Activated CD8-positive, alpha-beta memory T cell treated with anti-CD3 and anti-CD28 coated beads, Interleukin-2, amount 50 U/mL, for 24 hours (primary cell): Measurements from ENCODE around the gene GMCL1.
"Not testable (repeated sequence)": the region's sequence is repeated elsewhere in the genome, so short reads cannot be mapped to it uniquely, and the experiment has no call there.

Experiments
- DNase-seq: peaks from one replicate; pipeline ENCODE4 v3.0.0-alpha.2; 2020; ENCODE audit errors: extremely low read depth

Gene GMCL1

DNA sequence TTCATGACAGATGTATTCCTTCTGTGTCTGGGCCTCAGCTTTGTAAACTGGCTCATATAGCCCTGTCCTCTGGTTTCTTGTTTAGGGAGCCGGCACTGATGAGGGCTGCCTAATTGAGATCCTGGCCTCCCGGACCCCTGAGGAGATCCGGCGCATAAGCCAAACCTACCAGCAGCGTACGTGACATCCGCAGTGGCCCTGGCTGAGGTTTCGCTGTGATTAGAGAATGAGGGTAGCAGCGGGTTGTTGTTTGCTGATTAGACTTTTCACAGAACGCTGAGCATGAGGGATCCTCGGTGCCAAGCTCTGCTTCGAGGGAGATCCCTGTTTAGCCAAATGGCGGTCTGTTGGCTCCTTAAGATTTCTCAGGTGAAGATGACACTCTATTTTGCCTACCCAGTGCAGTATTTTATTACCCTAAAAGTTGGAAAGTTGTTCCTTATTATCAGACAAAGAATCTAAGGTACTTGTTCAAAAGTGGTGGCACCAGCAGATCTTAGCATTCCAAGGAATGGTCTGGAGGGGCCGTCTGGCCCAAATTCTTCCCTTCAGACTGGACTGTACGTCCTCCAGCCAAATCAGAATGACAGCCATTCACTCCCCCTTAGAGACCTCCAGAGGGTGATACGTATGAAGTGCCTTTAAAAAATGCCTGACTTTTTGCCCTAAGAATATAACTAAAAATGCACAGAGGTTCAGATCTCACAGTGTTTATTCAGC, 21.5 kb upstream of the GMCL1 start:
- no peak for DNase-seq

DNA sequence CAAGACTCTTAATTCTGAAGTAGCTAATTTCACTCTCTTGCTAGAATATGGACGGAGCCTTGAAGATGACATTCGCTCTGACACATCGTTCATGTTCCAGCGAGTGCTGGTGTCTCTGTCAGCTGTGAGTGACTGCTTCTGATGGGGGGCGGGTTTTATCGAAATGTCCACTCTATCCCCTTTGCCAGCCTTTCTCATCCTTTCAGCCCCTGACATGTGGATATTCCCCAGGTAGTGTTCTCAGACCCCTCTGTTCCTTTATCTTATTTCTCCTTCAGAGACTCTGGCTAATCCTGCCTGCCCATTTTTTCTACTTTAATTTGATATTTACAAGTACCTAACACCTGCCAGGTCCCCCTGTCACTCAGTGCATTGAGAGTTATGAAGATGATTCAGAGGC, 18.9 kb upstream of the GMCL1 start:
- DNase-seq = no peak

DNA sequence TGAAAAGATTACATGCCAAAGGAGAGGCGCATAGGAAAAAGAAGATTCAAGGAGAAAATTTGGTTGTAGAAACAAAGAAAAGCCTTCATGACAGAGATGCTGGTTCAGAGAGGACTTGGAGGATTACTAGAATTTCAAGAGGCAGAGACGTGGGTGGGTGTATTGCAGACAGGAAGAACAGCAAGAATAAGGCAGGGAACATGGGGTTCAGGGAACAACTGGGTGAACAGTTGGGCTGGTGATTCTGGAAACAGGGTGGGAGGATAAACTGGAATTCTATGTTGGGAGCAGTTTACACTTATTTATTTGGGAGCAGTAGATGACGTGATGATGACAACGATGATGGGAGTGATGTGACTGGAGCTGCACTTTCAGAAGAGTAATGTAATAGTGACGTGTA, 18.4 kb upstream of the GMCL1 start:
- DNase-seq = no peak

DNA sequence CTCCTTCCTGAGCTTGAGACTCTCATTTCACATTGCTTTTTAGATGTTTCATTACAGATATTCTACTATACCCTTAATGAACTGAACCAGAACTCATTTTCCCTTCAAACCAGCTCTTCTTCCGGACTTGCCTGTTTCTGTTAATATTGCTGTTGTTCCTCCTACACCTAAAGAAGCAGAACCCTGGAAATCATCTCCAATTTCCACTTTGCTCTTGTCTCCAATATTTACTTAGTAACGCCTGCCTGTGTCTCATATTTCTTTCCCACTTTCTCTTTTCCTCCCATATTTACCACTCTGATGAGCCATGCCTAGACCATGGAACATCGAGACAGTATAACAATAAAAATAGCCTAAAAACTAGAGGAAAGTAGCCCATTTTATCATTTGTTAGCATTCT, 17.9 kb upstream of the GMCL1 start:
- no peak for DNase-seq

DNA sequence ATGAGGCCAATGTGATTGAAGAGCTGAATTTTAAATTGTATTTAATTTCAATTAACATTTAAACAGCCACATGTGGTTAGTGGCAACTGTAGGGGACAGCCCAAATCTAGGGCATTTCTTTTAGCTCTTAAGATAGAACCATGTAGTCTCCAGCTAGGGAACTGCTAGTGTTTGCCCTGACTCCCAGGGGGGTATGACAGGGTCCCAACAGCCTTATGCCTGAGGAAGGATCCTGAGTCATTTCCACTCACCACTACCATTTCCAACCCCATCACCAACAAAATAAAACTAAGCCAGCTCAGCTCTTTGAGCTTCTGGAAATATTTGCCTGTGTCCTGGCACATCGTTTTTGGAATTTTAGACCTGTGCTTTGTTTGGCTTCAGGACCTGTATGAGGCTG, 13.7 kb upstream of the GMCL1 start:
- DNase-seq = no peak

GRCh38 chr2:69816923-69817542, 12.4 kb upstream of the GMCL1 start:
- DNase-seq = peak; percentile 60

DNA sequence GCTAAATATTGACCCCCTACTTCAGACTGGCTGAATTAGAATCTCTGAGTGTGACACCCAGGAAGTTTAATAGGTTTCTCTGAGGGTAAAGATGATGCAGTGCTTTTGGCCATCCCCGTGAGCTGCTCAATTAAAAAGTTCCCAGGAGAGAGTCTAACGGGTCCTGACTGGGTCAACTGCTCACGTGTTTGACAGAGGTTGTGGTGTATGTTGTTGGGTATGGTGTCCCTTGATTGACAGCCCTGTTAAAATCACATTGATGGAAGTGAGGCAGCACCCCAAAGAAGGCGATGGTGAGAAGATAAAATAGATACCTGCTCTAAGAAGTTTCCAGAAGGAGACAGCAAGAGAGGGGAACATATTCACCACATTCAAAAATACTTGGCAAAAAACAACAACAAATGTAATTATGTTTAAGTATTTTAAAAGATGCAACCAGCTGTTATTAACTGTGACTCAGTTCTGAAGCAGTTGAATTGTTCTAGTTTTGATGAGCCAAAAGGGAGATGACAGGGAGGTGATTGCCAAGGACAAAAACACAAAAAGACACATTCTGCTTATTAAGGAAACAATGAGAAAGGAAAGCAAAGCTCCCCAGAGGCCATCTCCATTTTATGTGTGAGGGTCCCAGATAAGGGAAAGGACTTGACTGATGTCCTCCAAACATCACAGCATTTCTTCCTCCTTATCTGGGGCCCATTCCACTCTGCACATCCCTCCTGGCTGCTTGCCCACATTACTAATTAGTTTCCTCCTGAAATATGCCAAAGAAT, 11.5 kb upstream of the GMCL1 start:
- no peak for DNase-seq

- no peak for DNase-seq
These were observed 1.5 kb upstream of the GMCL1 start for GRCh38 chr2:69827796-69828540.

GRCh38 chr2:69828938-69829255, 563 bp upstream of the GMCL1 start:
- DNase-seq = no peak

DNA sequence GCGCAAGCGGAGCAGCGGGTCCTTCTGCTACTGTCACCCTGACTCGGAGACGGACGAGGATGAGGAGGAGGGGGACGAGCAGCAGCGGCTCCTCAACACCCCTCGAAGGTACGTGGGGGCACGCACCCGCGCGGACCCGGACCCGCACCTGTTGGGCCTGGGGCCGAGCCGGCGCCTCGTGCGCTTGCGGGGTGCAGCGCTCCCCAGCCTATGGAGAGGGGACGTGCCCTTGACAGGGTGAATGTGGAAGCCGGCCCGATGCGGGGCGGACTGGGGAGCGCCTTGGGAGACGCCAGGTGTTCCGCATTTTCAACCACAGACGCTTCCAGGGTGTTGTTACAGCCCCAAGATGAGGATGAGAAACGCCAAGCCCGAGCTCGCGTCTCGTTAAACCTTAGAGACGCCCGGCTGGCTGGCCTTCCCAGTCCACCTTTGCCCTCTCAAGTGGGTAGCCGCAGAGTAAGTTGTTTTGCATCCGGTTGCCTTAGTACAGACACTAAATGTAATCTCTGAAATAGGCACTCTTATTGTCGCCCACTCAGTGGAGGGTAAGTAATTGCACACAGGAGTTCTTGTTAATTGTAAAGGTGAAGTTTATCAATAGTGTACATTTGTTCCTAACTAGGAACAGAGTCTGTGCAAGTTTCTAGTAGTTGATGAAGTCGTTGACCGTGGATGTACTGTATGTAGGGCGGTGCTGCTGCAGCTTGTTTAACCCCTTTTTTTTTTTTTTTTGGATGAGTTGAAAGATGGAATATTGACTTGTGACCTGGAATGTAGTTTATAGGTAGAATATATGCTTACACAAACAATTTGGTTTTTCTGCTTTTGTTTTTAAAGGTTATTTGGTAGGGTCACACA, 815 bp downstream of the GMCL1 start:
- no peak for DNase-seq

DNA sequence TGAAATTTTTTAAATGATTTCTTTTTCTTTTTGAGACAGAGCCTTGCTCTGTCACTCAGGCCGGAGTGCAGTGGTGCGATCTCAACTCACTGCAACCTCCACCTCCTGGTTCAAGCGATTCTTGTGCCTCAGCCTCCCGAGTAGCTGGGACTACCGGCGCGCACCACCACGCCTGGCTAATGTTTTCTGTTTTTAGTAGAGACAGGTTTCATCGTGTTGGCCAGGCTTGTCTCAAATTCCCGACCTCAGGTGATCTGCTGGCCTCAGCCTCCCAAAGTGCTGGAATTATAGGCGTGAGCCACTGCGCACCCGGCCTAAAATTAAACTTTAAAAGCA, 1.4 kb downstream of the GMCL1 start:
- not testable (repeated sequence) for DNase-seq

GRCh38 chr2:69831354-69831905, 2.0 kb downstream of the GMCL1 start:
- DNase-seq = no peak

- no peak for DNase-seq
These were observed 4.3 kb downstream of the GMCL1 start for GRCh38 chr2:69833752-69834151.

- no peak for DNase-seq
These were observed 6.2 kb downstream of the GMCL1 start for GRCh38 chr2:69835666-69836065.

- no peak for DNase-seq
These were observed 6.9 kb downstream of the GMCL1 start for GRCh38 chr2:69836316-69836715.

DNA sequence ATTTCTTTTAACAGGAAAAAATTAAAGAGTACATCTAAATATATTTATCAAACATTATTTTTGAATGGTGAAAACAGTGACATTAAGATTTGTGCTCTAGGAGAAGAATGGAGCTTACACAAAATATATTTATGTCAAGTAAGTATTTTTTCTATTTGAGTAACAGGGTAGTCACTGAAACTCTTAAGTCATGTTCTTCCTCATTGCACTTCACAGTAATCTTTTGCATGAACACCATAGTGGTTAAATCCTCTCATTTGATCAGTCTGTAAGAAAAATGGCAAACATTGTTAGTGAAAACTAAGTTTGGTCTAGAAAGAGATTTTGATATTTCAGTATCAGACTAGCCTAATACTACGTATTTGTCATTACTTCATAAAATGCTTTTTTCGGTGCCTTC, 8.1 kb downstream of the GMCL1 start:
- no peak for DNase-seq

DNA sequence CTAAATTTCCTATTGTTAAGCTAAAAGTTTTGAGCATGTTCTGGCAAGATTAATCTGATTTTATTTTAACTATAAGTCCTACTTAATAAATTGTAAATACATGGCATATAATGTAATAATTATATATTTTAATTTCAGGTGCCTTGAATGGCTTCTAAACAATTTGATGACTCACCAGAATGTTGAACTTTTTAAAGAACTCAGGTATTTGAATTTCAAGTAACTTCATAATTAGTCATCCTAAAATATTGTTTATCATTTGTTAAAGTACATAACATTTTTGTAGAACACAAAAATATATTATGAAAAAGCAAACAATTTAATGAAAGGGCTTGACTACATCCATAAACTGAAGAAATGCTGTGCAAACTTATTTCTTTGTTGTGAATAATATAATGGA, 14.5 kb downstream of the GMCL1 start:
- DNase-seq = no peak

- DNase-seq = no peak
These were observed 15.1 kb downstream of the GMCL1 start for GRCh38 chr2:69844560-69844959.

DNA sequence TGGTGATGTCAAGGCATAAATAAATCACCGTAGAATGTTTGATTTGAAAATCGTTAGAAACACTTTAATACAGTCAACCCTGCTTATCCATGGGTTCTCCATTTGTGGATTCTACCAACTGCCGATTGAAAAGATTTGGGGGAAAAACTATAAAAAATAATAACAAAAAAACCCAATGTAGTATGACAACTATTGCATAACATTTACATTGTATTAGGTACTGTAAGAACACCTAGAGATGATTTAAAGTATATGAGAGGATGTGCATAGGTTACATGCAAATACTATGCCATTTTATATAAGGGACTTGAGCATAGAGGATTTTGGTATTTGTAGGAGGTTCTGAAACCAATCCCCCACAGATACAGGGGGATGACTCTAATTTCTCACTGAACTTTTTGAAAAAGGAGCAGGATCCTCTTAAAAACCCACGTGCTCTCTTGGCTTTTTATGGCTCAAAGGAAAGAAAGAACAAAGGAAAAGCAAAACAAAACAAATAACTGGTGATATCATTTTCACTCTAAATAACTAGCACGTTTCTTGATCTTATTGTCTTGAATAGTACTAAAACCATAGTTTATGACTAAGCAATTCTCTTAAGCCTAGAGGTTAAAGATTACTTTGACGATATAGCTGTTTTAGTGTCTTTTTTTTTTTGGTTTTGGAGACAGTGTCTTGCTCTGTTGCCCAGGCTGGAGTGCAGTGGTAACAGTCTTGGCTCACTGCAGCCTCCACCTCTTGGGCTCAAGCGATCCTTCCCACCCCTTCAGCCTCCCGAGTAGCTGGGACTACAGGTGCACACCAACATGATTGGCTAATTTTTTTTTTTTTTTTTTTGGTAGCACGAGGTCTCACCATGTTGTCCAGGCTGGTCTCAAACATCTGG, 17.0 kb downstream of the GMCL1 start:
- DNase-seq = no peak

- no peak for DNase-seq
These were observed 17.8 kb downstream of the GMCL1 start for GRCh38 chr2:69847068-69847828.
